Iris pigment epithelial cell (primary cell): Measurements from ENCODE around the gene TSEN2.
"Not testable (repeated sequence)": the region's sequence is repeated elsewhere in the genome, so short reads cannot be mapped to it uniquely, and the experiment has no call there.

Experiments
- DNase-seq: peaks from one replicate; pipeline ENCODE4 v3.0.0-alpha.2; 2011; ENCODE audit warnings: low read depth

The TSEN2 gene

GRCh38 chr3:12484198-12484982, at the start of gene TSEN2:
TSS of gene TSEN2 (plus strand) at chr3:12484480. CDS start at chr3:12489801, 5,321 bp downstream.
- DNase-seq = peak; percentile 94

- DNase-seq = no peak
These were observed 47.6 kb upstream of the TSEN2 start for GRCh38 chr3:12436514-12437220.

- no peak for DNase-seq
These were observed 47.1 kb upstream of the TSEN2 start for GRCh38 chr3:12437221-12437605.

GRCh38 chr3:12437861-12438260, 46.4 kb upstream of the TSEN2 start:
- DNase-seq = no peak

GRCh38 chr3:12438318-12438717, 46.0 kb upstream of the TSEN2 start:
- DNase-seq = no peak

- DNase-seq = no peak
These were observed 44.9 kb upstream of the TSEN2 start for GRCh38 chr3:12439161-12439940.

GRCh38 chr3:12440927-12441714, 43.2 kb upstream of the TSEN2 start:
- DNase-seq = peak; percentile 30

GRCh38 chr3:12442654-12443501, 41.4 kb upstream of the TSEN2 start:
- DNase-seq = no peak

- no peak for DNase-seq
These were observed 40.3 kb upstream of the TSEN2 start for GRCh38 chr3:12443781-12444522.

- DNase-seq = no peak
These were observed 39.5 kb upstream of the TSEN2 start for GRCh38 chr3:12444582-12445471.

- no peak for DNase-seq
These were observed 38.6 kb upstream of the TSEN2 start for GRCh38 chr3:12445523-12446240.

GRCh38 chr3:12446298-12446697, 38.0 kb upstream of the TSEN2 start:
- DNase-seq = no peak

GRCh38 chr3:12447075-12447474, 37.2 kb upstream of the TSEN2 start:
- no peak for DNase-seq

- DNase-seq = not testable (repeated sequence)
These were observed 35.7 kb upstream of the TSEN2 start for GRCh38 chr3:12448404-12449202.

- DNase-seq = no peak
These were observed 34.2 kb upstream of the TSEN2 start for GRCh38 chr3:12449889-12450682.

GRCh38 chr3:12451481-12451880, 32.8 kb upstream of the TSEN2 start:
- DNase-seq = no peak

- no peak for DNase-seq
These were observed 32.3 kb upstream of the TSEN2 start for GRCh38 chr3:12451960-12452359.
